ENCODE measurements around the gene RAB3IL1.

- TF ChIP-seq CTCF (IDR thresholded peaks at IDR 0.05): no peak
- no peak for TF ChIP-seq POLR2AphosphoS5 (IDR thresholded peaks at IDR 0.05)
- TF ChIP-seq POLR2A (IDR thresholded peaks at IDR 0.05): no peak
These were observed 36.9 kb upstream of the RAB3IL1 start for GRCh38 chr11:61954106-61954850.
